ENCODE measurements around the gene NFYC. TPM values are rescaled to one million over a fixed set of nuclear protein-coding genes. Genes with fewer than 3 reads are reported as not detected.

The NFYC gene
- total RNA-seq, 1 experiment from 2014 or later, result 46.5 TPM

GRCh38 chr1:40658751-40659648, 32.5 kb upstream of the NFYC start:
- TF ChIP-seq ATF3 (CRISPR knock-in tag; conservative IDR thresholded peaks at IDR 0.05) (no peak), ZNF232 (CRISPR knock-in tag; IDR thresholded peaks at IDR 0.05) (no peak), TCF7 (CRISPR knock-in tag; IDR thresholded peaks at IDR 0.05; ENCODE audit: low read depth) (no peak), SMAD4 (CRISPR knock-in tag; IDR thresholded peaks at IDR 0.05) (no peak), CBFB (CRISPR knock-in tag; IDR thresholded peaks at IDR 0.05; ENCODE audit: low read depth) (no peak), ARID4B (CRISPR knock-in tag; IDR thresholded peaks at IDR 0.05; ENCODE audit: borderline replicate concordance) (no peak), MLX (CRISPR knock-in tag; IDR thresholded peaks at IDR 0.05) (no peak), E2F5 (CRISPR knock-in tag; IDR thresholded peaks at IDR 0.05) (no peak), TEAD1 (CRISPR knock-in tag; IDR thresholded peaks at IDR 0.05) (no peak), E2F4 (CRISPR knock-in tag; IDR thresholded peaks at IDR 0.05; ENCODE audit: borderline replicate concordance, low read depth) (no peak), NFE2L1 (CRISPR knock-in tag; IDR thresholded peaks at IDR 0.05) (no peak), CREB1 (CRISPR knock-in tag; IDR thresholded peaks at IDR 0.05) (no peak), MAX (CRISPR knock-in tag; IDR thresholded peaks at IDR 0.05) (no peak), STAT6 (CRISPR knock-in tag; conservative IDR thresholded peaks at IDR 0.05; ENCODE audit: low read depth) (no peak), HMGA2 (CRISPR knock-in tag; IDR thresholded peaks at IDR 0.05) (no peak), TP53 (CRISPR knock-in tag; IDR thresholded peaks at IDR 0.05) (no peak)
- H3K4me3 Mint-ChIP-seq, result no peak overlapping the region
- no peaks in the 10 kb centered on the region for H3K9me3 Mint-ChIP-seq
- no peak for DNase-seq (ENCODE audit: low spot score)
- H3K4me1 Mint-ChIP-seq, result peaks cover 30% of the 10 kb centered on the region
- POLR2A ChIA-PET, result no interaction called here
- no peak overlapping the region for H3K27ac Mint-ChIP-seq
- H3K27me3 Mint-ChIP-seq (ENCODE audit: low read depth), result no peaks in the 10 kb centered on the region
- ATAC-seq, result no peak
- no peaks in the 10 kb centered on the region for H3K36me3 Mint-ChIP-seq
- CTCF ChIA-PET, result interaction anchor here (0.6 to 1.9 kb wide), 8 partner anchors 8 to 69 kb away, joined by 3 to 9 read pairs (median 5); no protein-coding TSS in a partner anchor
